Occipital lobe (tissue), 3 donors: ENCODE measurements around the gene SLC2A13. TPM values are rescaled to one million over a fixed set of nuclear protein-coding genes. Genes with fewer than 3 reads are reported as not detected.
"Not testable (repeated sequence)": the region's sequence is repeated elsewhere in the genome, so short reads cannot be mapped to it uniquely, and the experiment has no call there.

Source experiments
- DNase-seq: peaks from one replicate; lab custom pipeline; 2025; lab: John Stamatoyannopoulos, UW
- small RNA-seq: library from RNA; depleted of rRNA; stranded (forward); fragments of <200 nt; gene quantifications from one replicate; pipeline ENCODE3, GENCODE V24; 2014
- total RNA-seq: library from RNA; depleted of rRNA; stranded (reverse); fragments of >200 nt; gene quantifications from one replicate; pipeline ENCODE4 v1.2.3, GENCODE V29; 2014

SLC2A13 gene
- total RNA-seq, 1 donor from 2014 or later: 113 TPM

DNA sequence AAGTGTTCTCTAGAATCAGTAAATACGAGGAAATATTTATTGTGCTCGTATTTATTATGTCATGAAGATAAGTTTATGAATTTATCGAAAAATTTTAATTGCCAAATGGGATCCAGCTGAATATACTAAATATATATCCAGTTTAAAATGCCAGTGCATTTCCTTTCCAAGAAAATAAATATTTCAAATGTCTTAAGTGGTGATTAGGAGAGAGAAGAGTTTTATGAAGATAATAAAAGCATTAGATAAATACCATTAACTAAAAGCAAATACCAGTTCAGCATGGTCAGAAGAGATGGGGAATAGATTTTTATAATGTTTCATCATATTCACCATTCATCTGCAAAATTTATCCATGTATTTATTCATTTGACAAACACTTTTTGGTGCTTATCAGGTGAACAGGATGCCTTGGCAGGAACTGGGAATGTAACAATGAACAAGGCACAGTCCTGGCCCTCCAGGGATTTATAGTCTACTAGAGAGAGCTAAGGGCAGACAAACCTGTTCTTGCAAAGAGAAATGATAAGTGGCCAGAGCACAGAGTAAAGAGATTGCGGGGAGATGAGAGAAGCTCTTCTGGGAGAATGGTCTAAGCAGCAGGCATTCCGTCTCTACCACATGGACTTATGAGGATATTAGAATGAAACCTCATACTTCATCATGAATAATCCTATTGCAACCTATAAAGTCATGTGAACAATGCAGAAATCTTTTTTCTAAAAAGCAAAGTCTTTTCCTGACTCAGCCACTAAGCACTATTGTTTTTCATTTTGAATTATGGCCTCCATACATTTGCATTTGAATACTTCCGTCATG, 342.6 kb downstream of the SLC2A13 start:
- no peak for DNase-seq

DNA sequence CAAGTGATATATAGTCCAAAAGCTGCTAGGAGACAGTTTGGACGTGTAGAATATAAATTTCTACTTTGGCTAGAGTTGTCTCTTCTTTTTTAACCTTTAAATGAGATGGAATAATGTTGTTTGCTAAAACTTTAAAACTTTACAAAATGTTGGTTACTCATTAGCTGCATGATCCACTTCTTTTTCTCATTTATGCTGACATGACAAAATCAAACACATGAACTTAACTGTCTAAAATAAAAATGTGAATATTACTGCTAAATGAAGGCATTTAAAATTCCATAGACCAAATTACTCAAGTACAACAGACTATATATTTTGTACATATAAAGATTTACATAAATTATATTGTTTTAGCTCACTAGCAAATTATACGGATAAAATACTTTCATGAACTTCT, 350.4 kb downstream of the SLC2A13 start:
- no peak for DNase-seq

DNA sequence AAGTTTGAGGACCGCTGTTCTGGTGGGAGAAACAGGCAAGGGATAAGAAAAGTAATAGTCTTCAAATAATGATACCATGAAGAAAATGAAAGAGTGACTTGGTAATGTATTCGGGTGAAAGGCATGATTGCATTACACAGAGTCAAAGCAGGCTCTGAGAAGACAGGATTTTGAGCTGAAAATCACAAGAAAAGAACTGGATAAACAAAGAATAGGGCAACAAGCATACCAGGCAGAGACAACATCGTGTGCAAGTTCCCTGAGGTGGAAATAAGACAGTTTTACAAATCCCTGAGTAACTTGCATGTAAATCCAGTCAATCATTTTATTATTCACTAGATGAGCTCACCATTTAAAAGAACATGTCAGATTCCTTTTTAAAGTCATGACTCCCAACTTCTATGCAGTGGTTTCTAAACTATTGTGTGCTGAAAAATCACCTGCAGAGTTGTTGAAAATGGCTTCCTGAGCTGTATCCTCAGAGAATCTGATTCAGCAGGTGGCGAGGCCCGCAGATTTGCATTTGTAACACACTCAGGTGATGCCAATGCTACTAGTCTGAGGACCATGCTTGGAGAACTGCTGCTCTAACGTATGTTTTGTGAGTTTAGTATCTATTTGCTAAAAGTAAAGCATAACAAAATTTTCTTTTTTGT, 353.3 kb downstream of the SLC2A13 start:
- no peak for DNase-seq

DNA sequence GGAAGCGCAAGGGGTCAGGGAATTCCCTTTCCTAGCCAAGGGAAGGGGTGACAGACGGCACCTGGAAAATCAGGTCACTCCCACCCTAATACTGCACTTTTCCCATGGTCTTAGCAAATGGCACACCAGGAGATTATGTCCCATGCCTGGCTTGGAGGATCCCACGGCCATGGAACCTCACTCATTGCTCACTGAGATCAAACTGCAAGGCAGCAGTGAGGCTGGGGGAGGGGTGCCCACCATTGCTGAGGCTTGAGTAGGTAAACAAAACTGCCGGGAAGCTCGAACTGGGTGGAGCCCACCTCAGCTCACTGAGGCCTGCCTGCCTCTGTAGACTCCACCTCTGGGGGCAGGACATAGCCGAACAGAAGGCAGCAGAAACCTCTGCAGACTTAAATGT, 359.7 kb downstream of the SLC2A13 start:
- not testable (repeated sequence) for DNase-seq

DNA sequence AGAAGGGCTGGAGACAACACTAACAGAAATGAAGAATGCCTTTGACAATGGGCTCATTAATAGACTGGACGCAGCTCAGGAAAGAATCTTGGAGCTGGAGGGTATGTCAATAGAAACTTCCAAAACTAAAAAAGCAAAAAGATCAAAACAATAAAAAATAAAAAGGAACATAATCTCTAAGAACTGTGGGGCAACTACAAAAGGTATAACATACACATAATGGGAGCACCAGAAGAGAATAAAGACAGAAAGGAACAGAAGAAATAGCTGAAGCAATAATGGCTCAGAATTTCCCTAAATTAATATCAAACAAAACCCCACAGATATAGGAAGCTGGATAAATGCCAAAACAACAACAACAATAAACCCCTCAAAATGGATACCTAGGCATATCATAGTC, 362.2 kb downstream of the SLC2A13 start:
- no peak for DNase-seq

DNA sequence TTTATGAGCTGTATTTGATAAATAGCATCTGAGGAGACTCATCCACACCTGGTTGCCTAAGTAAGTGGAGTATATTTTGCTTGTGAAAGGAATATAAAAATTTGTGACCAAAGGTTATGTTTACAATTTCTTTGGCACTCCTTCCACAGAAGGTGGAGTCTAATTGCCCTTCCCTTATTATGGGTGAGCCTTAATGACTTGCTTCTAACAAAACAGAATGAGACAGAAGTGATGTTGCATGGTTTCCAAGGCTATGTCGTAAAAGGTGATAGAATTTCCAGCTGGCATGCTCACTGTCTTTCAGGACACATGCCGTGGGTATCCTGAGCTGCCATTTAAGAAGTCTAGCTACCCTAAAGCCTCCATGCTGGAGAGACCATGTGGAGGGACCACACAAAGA, 369.5 kb downstream of the SLC2A13 start:
- DNase-seq: no peak

DNA sequence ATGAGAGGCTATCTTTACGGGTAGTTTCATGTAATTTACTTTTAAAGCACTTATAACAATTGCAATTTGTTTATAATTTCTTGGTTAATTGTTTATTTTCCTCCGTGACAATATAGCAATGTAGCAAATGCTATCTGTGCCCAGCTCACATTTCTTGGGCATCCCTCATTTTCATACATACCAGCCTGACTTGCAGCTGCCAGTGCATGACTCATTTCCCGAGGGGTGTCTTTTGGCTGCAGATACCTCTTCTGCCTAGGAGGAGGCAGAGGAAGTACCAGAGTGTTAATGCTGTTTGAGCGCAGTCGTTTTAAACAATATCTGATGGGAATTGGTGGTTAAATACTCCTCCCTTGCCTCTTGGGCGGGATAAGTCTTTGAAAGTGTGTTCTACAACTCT, 382.1 kb downstream of the SLC2A13 start:
- peak; percentile 17 for DNase-seq

DNA sequence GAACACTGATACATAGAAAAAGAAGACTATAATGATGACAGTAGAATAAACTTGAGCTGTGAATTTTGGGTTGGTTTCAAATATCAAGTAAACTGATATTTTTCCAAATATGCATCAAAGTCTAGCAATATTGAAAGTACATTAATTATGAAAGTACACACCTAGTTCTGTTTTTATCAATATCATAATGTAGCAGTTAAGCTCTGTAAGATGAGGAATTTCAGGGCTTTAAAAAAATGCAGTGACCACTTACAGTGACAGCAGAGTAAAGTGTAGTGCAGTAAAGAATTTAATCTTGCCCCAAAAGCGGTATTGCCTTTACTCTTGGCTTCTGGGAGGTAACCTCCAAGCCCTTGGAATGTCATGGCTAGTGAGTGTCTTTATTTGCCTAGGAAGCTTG, 383.4 kb downstream of the SLC2A13 start:
- DNase-seq: no peak

DNA sequence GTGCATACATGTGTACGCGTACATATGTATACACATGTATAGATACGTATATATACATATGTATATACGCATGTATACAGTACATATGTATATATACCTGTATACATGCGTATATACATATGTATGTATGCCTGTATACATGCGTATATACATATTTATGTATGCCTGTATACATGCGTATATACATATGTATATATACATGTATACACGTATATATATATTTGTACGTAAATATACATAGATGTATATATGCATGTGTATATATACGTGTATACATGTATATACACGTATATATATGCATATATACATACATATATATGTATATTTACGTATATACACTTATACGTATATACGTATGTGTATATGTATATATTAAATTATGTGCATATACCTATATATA, 392.3 kb downstream of the SLC2A13 start:
- DNase-seq: no peak

DNA sequence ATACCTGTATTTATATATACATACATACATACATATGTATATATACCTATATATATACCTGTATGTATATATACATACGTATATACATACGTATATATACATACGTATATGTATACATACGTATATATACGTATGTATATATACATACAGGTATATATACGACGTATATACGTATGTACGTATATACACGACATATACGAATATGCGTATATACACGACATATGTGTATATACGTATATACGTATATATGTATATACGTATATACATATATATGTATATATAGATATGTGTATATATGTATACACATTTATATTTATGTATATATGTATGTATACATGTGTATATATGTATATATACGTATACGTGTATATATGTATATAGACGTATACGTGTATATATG, 393.5 kb downstream of the SLC2A13 start:
- no peak for DNase-seq

Small RNAs within 50 kb of the gene (small RNA-seq; reads per million reads assigned to genes)
- not detected for gene RF00414

Other genes with a start within 250 kb of the SLC2A13 start
- 12.2 TPM for gene LRRK2, start 118.9 kb upstream of the SLC2A13 start, total RNA-seq